C4-2B (cell line): ENCODE data around the gene C1QTNF1.

Experiments
- H3K27ac ChIP-seq: fragments of 450-650 bp; 2 replicates; pipeline ENCODE4 v1.5.1; 2017
- CTCF ChIP-seq: fragments of 450-650 bp; conservative IDR thresholded peaks from 2 replicates; pipeline ENCODE4 v1.5.1; 2017; ENCODE audit warnings: mild to moderate bottlenecking
- ZFX ChIP-seq: fragments of 450-650 bp; IDR thresholded peaks from 2 replicates; pipeline ENCODE4 v1.6.1; 2017

Gene C1QTNF1

GRCh38 chr17:79065105-79065670 is 41.2 kb downstream of the C1QTNF1 start:
- peak; percentile 73 for TF ChIP-seq CTCF
- TF ChIP-seq ZFX = no peak

GRCh38 chr17:79066963-79067362 is 43.0 kb downstream of the C1QTNF1 start:
- H3K27ac ChIP-seq = no peak overlapping the region
- TF ChIP-seq ZFX (no peak), CTCF (no peak)

More at GRCh38 chr17:79065105-79065670, 41.2 kb downstream of the C1QTNF1 start:
- no peak overlapping the region for H3K27ac ChIP-seq

DNA sequence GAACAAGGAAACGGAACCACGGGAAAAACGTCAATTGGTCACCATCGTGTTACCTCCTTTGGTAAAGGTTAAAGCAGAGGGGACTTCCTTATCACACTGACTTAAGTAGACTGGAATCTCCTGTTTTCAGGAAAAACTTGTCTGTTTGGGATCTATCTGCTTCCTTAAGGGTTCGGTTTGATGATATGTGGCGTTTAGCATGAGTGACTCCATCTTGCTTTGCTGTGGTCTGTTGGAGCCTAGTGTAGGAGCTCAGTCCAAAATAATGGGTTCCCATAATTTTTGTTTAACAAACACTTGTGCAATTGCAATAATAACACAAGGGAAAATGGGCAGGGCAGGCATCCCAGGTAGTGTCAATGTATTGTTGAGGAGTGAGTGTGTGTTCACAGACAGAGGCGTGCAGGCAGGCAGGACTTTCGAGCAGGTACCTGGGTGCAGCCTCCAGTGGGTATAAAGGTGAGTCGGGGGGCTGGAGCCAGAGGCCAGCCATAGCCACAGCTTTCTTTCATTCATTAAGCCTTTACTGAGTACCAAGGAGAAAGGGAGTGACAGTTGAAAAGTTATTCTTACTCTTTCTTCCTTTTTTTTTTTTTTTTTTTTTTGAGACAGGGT is 46.4 kb downstream of the C1QTNF1 start:
- TF ChIP-seq CTCF (no peak), ZFX (no peak)
- no peak overlapping the region for H3K27ac ChIP-seq

DNA sequence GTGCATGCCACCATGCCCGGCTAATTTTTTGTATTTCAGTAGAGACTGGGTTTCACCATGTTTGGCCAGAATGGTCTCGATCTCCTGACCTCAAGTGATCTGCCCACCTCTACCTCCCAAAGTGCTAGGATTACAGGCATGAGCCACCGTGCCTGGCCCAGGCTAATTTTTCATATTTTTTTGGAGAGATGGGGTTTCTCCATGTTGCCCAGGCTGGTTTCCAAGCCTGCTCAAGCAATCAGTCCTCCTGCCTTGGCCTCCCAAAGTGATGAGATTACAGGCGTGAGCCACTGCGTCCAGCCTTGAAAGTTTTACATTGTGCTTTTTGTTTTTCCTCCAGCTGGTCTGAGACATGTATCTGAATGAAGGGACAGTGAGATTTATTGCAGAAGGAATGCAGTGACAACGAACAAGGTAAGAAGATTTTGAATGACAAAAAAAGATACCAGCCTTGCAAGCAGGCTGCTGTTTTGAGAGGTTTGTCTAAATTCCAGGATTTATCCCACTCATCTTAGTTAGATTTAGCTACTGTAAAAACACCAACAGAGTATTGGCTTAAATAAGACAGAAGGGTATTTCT is 47.3 kb downstream of the C1QTNF1 start:
- no peak for TF ChIP-seq CTCF
- no peak for TF ChIP-seq ZFX
- no peak overlapping the region for H3K27ac ChIP-seq

DNA sequence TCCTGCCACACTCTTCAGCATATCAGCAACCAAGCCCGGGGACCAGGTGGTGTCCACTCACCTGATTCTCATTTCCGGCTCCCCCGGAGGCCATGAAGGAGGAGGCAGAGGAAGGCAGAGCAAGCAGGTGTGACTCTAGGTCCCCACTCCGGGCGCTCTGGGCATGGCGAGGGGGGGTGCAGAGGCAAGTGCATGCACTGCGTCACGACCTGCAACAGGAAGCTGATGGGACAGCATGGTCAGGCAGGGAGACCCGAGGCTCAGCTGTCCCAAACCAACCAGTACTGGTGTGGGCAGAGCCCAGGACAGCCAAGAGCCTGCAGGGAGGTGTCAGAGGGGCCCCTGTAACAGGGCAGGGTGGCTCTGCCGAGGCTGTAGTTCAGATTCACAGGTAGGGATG is 48.6 kb downstream of the C1QTNF1 start:
- TF ChIP-seq ZFX = no peak
- no peak for TF ChIP-seq CTCF
- H3K27ac ChIP-seq = no peak overlapping the region

DNA sequence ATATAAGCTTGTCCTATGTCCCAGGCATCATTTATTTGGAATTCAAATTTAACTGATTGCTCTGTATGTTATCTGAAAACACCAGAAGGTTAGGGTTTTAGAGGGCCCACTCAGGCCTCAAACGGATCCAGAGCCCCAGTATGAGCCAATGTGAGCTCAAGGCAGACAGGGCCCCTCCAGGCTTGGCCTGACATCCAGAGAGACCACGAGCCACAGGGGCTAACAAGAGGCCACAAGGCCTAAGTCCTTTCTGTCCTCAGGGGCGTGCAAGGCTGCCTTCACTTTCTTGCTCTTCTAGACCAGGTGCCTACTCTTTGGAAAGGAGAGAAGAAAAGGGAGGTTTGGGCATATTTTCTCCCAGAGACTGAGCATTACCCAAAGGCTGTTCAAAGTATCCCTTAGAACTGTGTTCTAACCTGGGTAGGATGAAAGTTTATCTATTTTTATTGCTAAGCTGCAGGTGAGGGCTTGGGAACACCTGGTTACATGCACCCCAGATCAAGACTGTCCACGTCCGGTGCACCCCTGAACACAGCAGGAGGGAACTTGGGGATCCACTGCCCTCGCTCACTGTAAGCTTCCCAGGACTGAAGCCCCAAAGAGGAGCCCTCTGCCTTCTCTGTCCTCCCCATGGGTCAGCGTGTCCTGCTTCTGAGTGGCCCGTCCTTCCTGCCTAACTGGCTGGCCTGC is 49.2 kb downstream of the C1QTNF1 start:
- TF ChIP-seq ZFX = no peak
- no peak for TF ChIP-seq CTCF
- peak overlapping the region; percentile 85; the same call in 1 of the 2 replicates for H3K27ac ChIP-seq

- H3K27ac ChIP-seq = peak overlapping the region; percentile 85; the same call in 1 of the 2 replicates
Observed at GRCh38 chr17:79073706-79074088, 49.7 kb downstream of the C1QTNF1 start.

GRCh38 chr17:79074121-79074648 is 50.2 kb downstream of the C1QTNF1 start:
- peak overlapping the region; percentile 85 for H3K27ac ChIP-seq

More at GRCh38 chr17:79073706-79074088, 49.7 kb downstream of the C1QTNF1 start:
- TF ChIP-seq CTCF = no peak
